Stimulated activated CD4-positive, alpha-beta T cell treated with anti-CD3 and anti-CD28 coated beads, Interleukin-12 subunit alpha, Interleukin-12 subunit beta, amount 100 ng/mL, for 4 hours (primary cell): ENCODE data around the gene NIBAN1.
"Not testable (repeated sequence)": the region's sequence is repeated elsewhere in the genome, so short reads cannot be mapped to it uniquely, and the experiment has no call there.

ENCODE experiments used
- DNase-seq: peaks from one replicate; pipeline ENCODE4 v3.0.0-alpha.2; 2020

Gene NIBAN1

GRCh38 chr1:184972315-184973055, 1.8 kb downstream of the NIBAN1 start:
- DNase-seq: no peak

- no peak for DNase-seq
Observed at GRCh38 chr1:184971522-184972265, 2.6 kb downstream of the NIBAN1 start.

- no peak for DNase-seq
Observed at GRCh38 chr1:184970691-184971161, 3.6 kb downstream of the NIBAN1 start.

- DNase-seq: no peak
Observed at GRCh38 chr1:184966989-184967388, 7.3 kb downstream of the NIBAN1 start.

- no peak for DNase-seq
Observed at GRCh38 chr1:184965944-184966860, 8.1 kb downstream of the NIBAN1 start.

GRCh38 chr1:184965439-184965838, 8.9 kb downstream of the NIBAN1 start:
- no peak for DNase-seq

GRCh38 chr1:184959626-184960025, 14.7 kb downstream of the NIBAN1 start:
- no peak for DNase-seq

GRCh38 chr1:184958554-184959353, 15.6 kb downstream of the NIBAN1 start:
- DNase-seq: no peak

- DNase-seq: not testable (repeated sequence)
Observed at GRCh38 chr1:184957901-184958300, 16.4 kb downstream of the NIBAN1 start.

GRCh38 chr1:184956999-184957700, 17.2 kb downstream of the NIBAN1 start:
- no peak for DNase-seq

GRCh38 chr1:184954232-184954995, 19.9 kb downstream of the NIBAN1 start:
- DNase-seq: no peak

GRCh38 chr1:184953600-184954219, 20.6 kb downstream of the NIBAN1 start:
- DNase-seq: no peak

GRCh38 chr1:184952428-184952827, 21.9 kb downstream of the NIBAN1 start:
- DNase-seq: no peak

- no peak for DNase-seq
Observed at GRCh38 chr1:184951788-184952187, 22.5 kb downstream of the NIBAN1 start.

- no peak for DNase-seq
Observed at GRCh38 chr1:184950906-184951305, 23.4 kb downstream of the NIBAN1 start.

- DNase-seq: no peak
Observed at GRCh38 chr1:184950227-184950626, 24.1 kb downstream of the NIBAN1 start.

- DNase-seq: no peak
Observed at GRCh38 chr1:184947497-184948256, 26.6 kb downstream of the NIBAN1 start.

GRCh38 chr1:184945678-184946412, 28.5 kb downstream of the NIBAN1 start:
- no peak for DNase-seq

GRCh38 chr1:184945029-184945428, 29.3 kb downstream of the NIBAN1 start:
- no peak for DNase-seq
